ENCODE results near the gene INPP5A.
"Not testable (repeated sequence)": the region's sequence is repeated elsewhere in the genome, so short reads cannot be mapped to it uniquely, and the experiment has no call there.

INPP5A gene

GRCh38 chr10:132825783-132826523 is 288.4 kb downstream of the INPP5A start:
- in situ Hi-C loops (cut with MboI; ENCODE audit: low sequenced_read_pairs) = not testable (repeated sequence)

GRCh38 chr10:132826524-132827422 is 289.2 kb downstream of the INPP5A start:
- in situ Hi-C loops (cut with MboI; ENCODE audit: low sequenced_read_pairs) = no loop called here

GRCh38 chr10:132827423-132827789 is 289.8 kb downstream of the INPP5A start:
- in situ Hi-C loops (cut with MboI; ENCODE audit: low sequenced_read_pairs) = no loop called here

DNA sequence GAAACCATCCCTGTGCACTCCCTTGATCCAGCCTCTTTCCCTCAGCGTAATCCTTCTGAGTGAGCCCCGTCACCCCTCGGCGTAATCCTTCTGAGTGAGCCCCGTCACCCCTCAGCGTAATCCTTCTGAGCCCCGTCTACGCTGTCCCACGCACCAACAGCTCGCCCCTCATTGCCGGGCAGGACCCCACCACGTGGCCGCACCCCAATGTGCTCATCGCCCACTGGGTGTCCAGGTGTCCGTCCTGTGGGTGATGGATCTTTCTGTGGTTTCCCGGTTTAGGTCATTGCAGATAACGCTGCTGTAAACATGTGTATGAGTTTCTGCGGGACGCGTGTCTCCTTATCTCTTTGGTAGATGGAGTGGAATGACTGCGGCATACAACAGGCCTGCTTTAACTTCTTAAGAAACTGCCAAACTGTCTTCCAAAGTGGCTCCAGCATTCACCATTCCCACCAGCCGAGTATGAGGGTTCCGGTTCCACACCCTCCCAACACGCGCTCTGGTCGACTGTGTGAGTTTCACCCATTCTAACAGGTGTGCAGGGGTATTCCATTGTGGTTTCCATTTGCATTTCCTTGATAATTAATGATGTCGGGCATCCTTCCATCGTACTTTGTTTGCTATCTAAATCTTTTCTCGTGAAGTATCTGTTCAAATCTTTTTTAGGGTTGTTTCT is 290.4 kb downstream of the INPP5A start:
- in situ Hi-C loops (cut with MboI; ENCODE audit: low sequenced_read_pairs) = no loop called here

DNA sequence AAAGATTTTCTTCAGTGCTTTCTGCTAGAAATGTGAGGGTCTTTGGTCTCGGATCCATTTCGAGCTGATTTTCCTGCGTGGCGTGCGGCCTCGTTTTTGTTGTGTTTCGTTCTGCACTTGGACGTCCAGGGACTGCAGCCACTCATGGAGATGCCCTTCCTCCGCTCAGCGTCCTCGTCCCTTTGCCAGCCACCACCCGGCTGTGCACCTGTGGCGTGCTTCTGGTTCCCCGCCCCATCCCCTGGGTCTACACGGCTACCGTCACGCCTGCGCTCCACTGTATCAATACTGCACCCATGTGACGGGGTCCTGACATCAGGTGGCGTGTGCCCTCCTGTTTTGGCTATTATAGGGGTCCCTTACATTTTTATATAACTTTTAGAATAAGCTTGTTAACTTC is 291.1 kb downstream of the INPP5A start:
- in situ Hi-C loops (cut with MboI; ENCODE audit: low sequenced_read_pairs) = no loop called here

- in situ Hi-C loops (cut with MboI; ENCODE audit: low sequenced_read_pairs) = no loop called here
Measured at GRCh38 chr10:132829403-132829802, 291.8 kb downstream of the INPP5A start.

- in situ Hi-C loops (cut with MboI; ENCODE audit: low sequenced_read_pairs) = no loop called here
Measured at GRCh38 chr10:132832186-132832969, 294.8 kb downstream of the INPP5A start.
